GM12872 (cell line): ENCODE data around the gene CUBN.

Experiments used
- TF ChIP-seq, protein P1 (sequence below): IDR thresholded peaks from 3 replicates; pipeline ENCODE4 v1.5.1; 2011; ENCODE audit warnings: low read depth, mild to moderate bottlenecking, low read length, moderate library complexity; ENCODE audit not compliant: insufficient read depth

The CUBN gene

GRCh38 chr10:17081431-17081830 is 48.2 kb downstream of the CUBN start:
- TF ChIP-seq, protein P1, sequence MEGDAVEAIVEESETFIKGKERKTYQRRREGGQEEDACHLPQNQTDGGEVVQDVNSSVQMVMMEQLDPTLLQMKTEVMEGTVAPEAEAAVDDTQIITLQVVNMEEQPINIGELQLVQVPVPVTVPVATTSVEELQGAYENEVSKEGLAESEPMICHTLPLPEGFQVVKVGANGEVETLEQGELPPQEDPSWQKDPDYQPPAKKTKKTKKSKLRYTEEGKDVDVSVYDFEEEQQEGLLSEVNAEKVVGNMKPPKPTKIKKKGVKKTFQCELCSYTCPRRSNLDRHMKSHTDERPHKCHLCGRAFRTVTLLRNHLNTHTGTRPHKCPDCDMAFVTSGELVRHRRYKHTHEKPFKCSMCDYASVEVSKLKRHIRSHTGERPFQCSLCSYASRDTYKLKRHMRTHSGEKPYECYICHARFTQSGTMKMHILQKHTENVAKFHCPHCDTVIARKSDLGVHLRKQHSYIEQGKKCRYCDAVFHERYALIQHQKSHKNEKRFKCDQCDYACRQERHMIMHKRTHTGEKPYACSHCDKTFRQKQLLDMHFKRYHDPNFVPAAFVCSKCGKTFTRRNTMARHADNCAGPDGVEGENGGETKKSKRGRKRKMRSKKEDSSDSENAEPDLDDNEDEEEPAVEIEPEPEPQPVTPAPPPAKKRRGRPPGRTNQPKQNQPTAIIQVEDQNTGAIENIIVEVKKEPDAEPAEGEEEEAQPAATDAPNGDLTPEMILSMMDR: no peak

- TF ChIP-seq, protein P1: no peak
These were observed 51.7 kb downstream of the CUBN start for GRCh38 chr10:17077890-17078289.

GRCh38 chr10:17077346-17077781 is 52.2 kb downstream of the CUBN start:
- TF ChIP-seq, protein P1: no peak

DNA sequence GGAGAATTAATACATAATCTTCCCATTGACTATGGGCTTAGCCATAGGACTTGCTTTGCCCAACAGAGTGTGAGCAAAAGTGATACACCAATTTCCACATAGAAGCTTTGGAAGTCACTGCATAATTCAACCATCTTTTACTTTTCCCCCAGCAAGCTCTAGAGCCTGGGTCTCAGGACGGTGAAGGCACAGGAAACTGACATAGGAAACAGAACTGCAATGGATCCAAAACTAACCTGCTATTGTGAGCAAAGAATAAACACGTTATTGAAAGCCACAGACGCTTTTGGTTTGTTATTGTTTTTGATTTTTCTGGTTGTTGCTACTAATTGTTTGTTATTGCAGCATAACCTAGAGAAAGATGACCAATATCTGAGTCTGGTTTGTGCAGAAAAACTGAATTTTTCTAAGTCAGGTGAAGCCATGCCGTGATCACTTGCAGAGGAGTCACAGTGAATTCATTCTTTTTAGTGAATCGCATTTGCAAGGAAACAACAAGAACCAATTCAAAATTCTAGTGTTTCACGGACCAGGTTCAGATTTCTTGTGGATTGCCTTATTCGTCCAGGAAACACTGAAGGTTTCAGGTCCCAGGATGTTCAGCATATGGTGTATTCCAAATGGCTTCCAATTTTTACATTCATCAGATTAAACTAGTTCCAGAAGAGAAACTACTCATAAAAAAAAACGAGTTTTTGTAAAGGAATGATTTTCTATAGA is 52.8 kb downstream of the CUBN start:
- TF ChIP-seq, protein P1: no peak

GRCh38 chr10:17075533-17076359 is 53.9 kb downstream of the CUBN start:
- TF ChIP-seq, protein P1: no peak

DNA sequence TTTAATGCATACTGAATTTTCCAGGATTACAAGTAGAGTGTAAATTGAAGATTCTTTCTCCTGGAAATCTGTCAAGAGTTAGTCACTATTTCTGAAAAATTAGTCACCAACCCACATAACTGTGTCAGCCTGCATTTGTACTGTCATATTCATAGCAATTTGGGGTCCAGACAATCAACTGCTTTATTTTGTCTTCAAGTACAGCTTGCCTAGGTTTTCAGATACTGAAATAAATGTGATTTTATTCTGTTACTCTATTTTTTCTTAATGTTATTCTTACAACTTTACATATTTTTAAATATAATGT is 55.1 kb downstream of the CUBN start:
- TF ChIP-seq, protein P1: no peak

DNA sequence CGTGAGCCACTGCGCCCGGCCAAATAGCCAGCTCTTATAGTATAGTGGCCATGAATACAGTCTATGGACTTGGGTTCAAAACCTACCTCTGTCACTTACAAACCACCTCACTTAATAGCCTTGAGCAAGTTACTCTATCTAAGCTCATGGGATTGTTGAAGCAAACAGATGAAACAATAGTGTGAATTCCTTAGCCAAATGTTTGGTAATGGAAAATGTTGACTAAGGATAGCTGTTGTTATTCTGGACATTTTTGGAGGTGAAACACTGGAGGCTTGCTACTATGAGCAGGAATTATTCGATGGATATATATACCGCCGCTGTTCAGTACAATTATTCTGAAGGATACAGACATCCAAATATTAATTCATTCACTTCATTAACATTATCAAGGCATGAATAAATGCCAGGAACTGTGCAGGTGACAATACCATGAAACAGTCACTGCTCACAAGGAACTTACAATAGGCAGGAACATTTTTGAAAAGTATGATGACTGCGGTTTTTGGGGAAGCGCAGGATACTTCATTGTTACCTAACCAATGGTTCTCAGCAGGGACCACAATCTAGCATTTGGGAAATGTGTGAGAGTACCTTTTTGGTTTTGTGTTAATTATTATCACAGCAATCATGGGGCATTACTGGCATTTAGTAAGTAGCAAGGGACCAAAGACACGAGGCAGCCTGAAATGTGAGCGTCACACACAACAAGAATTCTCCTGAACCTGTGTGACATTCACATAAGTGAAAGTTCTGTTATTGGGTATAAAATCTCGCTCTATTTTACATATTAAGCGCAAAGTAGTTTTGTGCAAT is 55.7 kb downstream of the CUBN start:
- TF ChIP-seq, protein P1: no peak
